HG03025 (cell line): Measurements from ENCODE around the gene EIF3D.
"Not testable (repeated sequence)": the region's sequence is repeated elsewhere in the genome, so short reads cannot be mapped to it uniquely, and the experiment has no call there.

Experiments used
- ATAC-seq: cut with Tn5 transposase; IDR thresholded peaks from one replicate; pipeline ENCODE4 v1.9.1; 2021; ENCODE audit warnings: mild to moderate bottlenecking, moderate library complexity; ENCODE audit not compliant: unreplicated experiment, low FRiP score

EIF3D gene

GRCh38 chr22:36550701-36551495, 21.9 kb upstream of the EIF3D start:
- ATAC-seq, result no peak

- no peak for ATAC-seq
Observed at GRCh38 chr22:36549033-36549432, 20.1 kb upstream of the EIF3D start.

GRCh38 chr22:36548606-36549005, 19.6 kb upstream of the EIF3D start:
- no peak for ATAC-seq

DNA sequence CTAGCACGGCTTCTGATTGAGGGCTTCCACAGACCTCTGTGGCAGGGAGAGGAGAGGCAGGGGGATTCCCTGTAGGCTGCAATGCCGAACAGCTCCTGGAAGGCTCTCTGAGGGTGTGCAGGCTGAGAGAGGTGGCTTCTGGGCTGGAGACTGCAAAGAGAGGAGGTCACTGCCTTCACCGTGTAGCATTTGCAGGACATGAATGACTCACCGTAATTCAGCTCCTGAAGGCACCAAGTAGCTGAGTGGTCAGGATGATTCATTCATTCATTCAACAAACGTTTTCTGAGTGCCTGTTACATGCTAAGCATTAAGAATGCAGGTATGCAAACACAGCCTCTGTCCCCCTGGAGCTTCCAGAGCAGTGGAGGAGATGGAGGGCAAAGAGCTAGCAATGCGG, 18.0 kb upstream of the EIF3D start:
- ATAC-seq, result no peak

- ATAC-seq, result no peak
Observed at GRCh38 chr22:36546092-36546804, 17.3 kb upstream of the EIF3D start.

- ATAC-seq, result no peak
Observed at GRCh38 chr22:36544107-36544620, 15.2 kb upstream of the EIF3D start.

DNA sequence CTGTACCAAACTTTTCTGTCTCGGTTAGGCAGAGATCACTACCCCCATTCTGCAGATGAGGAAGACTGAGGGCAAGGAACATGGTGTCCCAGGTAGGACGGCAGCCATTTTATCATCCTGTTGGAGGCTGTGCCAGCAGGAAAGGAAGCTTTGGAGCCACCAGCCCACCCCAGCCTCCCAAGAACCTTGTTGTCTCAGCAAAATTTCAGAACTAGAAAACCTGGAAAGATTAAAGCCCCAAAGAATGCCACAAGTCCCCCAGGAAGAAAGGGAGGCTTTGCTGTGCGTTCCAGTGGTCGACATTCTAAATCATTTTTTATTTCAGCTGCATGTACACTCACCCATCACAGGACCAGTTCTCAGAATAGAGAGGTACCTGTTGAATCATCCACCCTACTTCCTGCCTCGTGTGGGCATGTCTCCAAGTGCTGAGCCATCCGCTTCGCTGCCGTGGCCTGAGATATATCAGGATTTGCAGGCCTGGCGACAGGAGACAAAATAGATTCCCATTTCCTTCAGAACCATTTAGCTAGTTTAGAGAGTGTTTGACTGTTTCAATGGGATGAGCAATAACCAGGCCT, 13.0 kb upstream of the EIF3D start:
- no peak for ATAC-seq

- ATAC-seq, result no peak
Observed at GRCh38 chr22:36540867-36541642, 12.1 kb upstream of the EIF3D start.

DNA sequence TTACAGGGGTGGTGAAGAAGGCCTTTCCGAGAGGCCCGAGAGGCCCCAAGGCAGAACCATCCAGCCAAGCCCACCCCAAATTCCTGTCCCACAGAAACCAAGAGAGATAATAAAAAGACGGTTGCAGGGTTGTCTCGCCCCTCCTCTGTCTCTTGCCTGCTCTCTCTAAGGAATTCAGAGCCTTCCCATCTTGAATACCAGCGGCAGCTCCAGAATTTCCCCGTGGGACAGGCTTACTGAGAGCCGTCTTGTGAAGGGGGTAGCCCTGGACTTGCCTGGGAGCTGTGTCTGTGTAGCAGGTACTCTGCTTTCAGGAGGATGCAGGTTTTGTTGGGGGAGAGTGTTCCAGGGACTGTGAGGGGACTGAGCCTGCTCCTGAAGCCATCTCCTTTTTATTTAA, 9.6 kb upstream of the EIF3D start:
- no peak for ATAC-seq

DNA sequence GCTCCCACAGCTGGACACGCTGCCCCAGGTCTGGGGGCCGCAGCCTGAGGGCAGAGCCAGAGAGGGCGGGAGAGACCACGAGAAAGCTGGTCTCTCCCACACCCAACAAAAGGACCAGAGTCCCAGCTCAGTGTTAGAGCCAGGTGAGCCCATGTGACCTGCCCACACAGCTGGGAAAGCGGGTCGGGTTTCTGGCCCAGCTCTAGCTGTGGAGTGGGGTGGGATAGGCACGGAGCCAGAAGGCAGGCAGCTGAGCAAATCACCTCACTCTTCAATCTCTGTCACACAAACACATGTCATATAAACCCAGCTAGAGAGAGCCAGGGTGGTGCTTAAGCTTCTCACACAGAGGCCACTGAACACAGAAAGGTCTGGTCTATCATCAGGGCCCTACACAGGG, 7.8 kb upstream of the EIF3D start:
- ATAC-seq, result no peak

- ATAC-seq, result not testable (repeated sequence)
Observed at GRCh38 chr22:36533320-36533719, 4.4 kb upstream of the EIF3D start.

DNA sequence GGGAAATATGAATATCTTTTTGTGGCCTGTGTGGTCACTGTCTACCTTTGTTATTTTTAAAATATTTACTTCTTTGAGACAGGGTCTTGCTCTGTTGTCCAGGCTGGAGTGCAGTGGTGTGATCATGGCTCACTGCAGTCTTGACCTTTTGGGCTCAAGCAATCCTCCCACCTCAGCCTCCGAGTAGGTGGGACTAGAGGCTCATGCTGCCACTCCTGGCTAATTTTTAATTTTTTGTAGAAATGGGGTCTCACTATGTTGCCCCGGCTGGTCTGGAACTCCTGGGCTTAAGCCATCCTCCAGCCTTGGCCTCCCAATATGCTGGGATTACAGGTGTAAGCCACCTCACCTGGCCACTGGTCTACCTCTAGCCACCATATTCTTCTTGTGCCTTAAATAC, 3.5 kb upstream of the EIF3D start:
- no peak for ATAC-seq

DNA sequence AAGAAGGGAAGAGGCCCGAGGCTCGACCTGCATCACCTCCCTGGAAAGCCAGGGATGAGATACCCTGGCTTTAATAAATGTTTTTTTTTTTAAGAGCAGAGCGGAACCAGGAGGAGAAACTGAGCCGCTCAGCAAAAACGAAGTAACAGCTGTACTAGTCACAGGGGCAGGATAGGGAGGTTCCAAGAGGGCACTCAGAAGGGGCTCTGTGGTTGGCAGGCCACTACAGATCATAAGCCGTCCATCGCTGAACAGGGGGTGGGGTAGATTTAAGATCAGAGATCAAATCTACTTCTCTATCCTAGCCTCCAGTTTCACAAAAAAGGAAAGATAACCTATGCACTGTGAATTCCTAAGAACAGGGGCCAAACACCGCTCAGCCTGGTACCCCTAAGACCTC, 625 bp downstream of the EIF3D start:
- ATAC-seq, result no peak

GRCh38 chr22:36522662-36523061, 6.3 kb downstream of the EIF3D start:
- no peak for ATAC-seq

- ATAC-seq, result no peak
Observed at GRCh38 chr22:36520423-36520822, 8.5 kb downstream of the EIF3D start.

DNA sequence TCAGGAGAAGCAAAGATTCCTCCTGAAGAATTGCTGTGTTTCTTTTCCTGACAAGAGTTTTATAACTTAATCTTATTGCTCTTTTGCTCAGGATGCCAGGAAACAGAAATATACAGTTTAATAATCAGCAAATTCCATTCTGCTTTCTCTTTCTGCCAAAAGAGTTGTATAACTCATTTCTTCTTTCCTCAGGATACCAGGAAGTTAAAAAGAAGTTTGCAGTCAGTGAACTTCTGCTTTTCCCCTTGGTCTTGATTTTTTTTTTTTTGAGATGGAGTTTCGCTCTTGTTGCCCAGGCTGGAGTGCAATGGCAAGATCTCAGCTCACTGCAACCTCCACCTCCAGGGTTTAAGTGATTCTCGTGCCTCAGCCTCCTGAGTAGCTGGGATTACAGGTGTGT, 9.1 kb downstream of the EIF3D start:
- ATAC-seq, result not testable (repeated sequence)

GRCh38 chr22:36514766-36515165, 14.2 kb downstream of the EIF3D start:
- no peak for ATAC-seq

GRCh38 chr22:36512991-36513390, 16.0 kb downstream of the EIF3D start:
- no peak for ATAC-seq

GRCh38 chr22:36512333-36512732, 16.6 kb downstream of the EIF3D start:
- ATAC-seq, result no peak

- ATAC-seq, result no peak
Observed at GRCh38 chr22:36510966-36511881, 17.7 kb downstream of the EIF3D start.
